Stimulated activated CD4-positive, alpha-beta T cell treated with anti-CD3 and anti-CD28 coated beads, TNF-alpha, amount 100 ng/mL, for 4 hours (primary cell): ENCODE results near the gene FAF1.

Experiments
- DNase-seq, 3 experiments: peaks; one replicate each; pipeline ENCODE4 v3.0.0-alpha.2; 2020; ENCODE audit warnings: low read depth in 3 of 3

The FAF1 gene

DNA sequence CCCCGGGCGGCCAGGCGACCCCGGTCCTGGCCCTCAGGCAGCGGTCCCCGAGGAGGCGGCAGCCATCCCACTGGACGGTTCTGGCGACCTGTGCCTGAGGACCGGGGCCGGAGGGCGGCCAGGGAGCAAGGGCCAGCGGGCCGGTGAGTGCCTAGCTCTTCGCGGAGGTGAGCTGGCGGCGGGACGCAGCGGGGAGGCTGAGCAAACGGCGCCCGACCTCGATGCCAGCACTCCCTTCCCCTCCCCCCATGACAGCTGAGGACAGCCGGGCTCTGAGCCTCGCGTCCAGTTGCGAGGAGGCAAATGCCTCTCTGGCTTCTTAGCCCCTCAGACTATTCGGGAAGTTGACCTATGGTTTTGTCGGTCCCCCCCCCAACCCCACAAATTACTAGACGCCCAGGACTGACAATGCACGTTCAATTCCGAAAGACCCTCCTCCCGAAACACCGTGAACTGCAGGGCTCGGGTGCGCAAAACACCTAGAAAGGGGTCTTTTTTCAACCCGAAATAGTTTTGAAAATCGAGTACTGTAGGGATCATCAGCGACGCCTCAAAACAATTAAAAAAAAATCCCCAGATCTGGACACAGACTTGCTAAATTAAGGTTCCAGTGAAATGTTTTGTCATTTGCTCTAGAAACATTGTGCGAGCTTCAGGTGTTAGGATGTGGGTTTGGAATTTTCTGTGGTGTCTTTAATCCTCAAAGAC lies 18.2 kb upstream of the FAF1 start:
- DNase-seq, result peak in 1 of 3 experiments; percentile 14

- peak in 1 of 3 experiments; percentile 12 for DNase-seq
These were observed 17.6 kb upstream of the FAF1 start for GRCh38 chr1:50977575-50978143.

GRCh38 chr1:50976890-50977574 lies 17.0 kb upstream of the FAF1 start:
- peak in 1 of 3 experiments; percentile 4 for DNase-seq

DNA sequence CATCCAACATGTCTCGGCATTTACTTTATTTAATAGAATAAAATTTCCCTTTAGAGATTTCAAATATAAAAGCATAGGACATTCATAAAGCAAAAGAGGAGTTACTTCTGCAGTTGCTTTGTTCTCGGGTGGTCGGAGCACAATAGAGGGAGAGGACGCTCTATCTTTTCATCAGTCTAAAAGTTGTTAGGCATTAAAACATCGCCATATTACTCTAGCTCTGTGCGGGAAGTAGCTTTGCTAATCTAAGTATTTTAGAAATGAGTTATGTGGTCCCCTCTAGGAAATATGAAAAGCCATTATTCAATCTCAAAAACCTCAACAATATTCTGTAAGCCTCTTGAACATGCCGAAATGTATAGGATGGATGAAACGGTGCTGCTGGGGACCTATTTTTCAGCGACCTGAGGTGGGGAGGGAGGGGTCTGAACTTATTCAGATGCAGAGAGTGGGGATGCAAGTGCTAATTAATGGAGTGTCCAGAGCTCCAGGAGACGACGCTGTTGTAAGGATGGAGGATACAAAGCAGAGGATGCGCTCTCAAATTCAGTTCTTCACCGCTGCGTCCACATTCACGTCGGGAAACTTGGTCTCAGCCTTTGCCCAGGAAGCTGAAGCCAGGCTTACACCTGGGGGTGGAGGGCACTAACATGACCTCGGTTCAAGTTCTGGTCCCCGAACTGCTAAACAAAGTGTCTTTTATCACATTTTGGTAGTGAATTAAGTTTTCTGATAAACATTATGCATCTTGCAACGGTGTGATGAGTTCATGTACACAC lies 16.2 kb upstream of the FAF1 start:
- DNase-seq, result no peak

- no peak for DNase-seq
These were observed 15.4 kb upstream of the FAF1 start for GRCh38 chr1:50975436-50975835.

DNA sequence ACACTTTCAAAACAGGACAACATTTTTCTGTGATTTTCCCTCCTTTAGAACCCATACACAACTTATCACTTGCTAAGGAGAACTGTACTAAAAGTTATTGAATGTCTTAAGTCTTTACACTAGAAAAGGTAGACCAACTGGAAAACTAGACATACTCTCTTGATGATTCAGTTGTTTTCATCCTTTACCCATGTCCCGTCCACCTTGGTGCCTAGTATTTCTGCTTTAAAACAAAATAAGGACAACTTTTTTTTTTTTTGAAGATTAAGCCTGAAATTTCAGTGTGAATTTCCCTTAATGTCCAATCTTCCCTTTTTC lies 14.5 kb upstream of the FAF1 start:
- DNase-seq, result no peak

DNA sequence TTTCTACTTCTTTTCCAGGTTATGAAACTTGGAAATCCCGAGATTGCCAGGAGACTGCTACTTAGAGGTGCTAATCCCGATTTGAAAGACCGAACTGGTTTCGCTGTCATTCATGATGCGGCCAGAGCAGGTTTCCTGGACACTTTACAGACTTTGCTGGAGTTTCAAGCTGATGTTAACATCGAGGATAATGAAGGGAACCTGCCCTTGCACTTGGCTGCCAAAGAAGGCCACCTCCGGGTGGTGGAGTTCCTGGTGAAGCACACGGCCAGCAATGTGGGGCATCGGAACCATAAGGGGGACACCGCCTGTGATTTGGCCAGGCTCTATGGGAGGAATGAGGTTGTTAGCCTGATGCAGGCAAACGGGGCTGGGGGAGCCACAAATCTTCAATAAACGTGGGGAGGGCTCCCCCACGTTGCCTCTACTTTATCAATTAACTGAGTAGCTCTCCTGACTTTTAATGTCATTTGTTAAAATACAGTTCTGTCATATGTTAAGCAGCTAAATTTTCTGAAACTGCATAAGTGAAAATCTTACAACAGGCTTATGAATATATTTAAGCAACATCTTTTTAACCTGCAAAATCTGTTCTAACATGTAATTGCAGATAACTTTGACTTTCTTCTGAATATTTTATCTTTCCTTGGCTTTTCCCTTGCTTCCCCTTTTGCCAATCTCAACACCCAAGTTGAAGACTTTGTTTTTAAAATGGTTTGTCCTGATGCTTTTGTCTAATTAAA lies 14.0 kb upstream of the FAF1 start:
- no peak for DNase-seq

DNA sequence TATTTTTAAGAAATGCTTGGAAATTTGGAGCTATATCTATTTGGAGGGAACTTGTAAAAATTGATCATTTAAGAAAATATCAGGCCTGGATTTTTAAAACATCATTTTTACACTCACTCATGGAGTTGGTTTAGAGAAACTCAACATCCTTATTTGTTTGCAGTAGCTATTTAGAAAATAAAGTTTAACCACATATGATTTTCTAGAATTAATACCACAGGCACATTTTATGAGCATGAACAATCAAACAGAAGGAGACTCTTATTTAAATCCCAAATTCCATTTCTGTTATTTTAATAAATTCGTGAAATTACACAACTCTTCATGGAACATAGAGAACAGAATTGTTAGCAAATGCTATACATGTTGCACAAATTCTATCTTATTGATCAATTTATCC lies 13.2 kb upstream of the FAF1 start:
- no peak for DNase-seq

DNA sequence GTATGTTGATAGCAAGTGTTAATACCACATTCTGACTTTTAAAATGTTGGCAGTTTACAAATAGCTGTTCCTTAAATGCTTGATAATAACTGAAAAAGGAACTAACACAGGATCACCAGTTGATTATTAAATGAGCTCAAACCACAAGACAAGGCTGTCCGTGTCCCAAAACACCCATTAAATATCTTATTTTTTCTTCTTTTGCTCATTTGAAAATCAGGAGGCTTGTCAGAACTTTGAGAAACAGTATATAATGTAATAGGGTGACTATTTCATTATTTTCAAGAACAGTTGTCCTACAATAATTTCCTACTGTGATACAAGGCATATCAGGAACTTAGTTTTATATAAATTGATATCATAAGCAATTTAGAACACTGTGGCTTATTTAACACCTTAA lies 12.7 kb upstream of the FAF1 start:
- no peak for DNase-seq

- DNase-seq, result no peak
These were observed 11.8 kb upstream of the FAF1 start for GRCh38 chr1:50971748-50972305.

DNA sequence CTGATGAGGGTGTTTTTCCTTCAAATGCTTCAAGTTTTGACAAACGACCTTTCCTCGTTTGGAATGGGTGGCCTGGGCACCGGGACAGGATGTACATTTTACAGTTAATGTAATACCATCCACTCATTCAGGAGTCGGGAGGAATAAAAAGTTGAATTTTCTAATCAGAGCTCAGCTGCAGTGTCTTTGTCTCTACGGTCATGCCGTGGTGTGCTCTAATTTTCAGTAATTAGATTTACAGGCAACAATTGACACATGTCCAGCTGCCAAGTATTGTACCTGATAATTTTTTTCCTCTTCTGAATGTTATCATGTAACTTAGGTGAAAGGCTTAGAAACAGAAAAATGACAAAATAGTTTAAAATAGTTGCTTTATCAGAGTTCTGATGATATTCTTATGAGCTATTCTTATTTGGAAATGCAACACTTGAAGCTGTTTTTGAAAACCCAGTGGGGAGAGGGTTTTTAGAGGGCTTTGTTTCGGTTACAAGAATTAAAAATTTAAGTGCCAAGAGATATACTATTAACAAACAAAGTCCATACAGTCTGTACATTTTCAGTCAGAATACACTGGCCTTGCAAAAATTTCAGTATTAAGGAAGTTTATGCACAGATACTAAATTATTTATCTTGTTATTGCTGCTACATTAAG lies 11.0 kb upstream of the FAF1 start:
- DNase-seq, result no peak

GRCh38 chr1:50970509-50970887 lies 10.4 kb upstream of the FAF1 start:
- no peak for DNase-seq

GRCh38 chr1:50969611-50970508 lies 9.8 kb upstream of the FAF1 start, which contains the start of gene CDKN2C:
Gene CDKN2C (plus strand): TSS chr1:50970245. CDS start chr1:50970369, 124 bp downstream.
- DNase-seq, result peak in 2 of 3 experiments; percentile 19 to 26

- DNase-seq, result peak in 2 of 3 experiments; percentile 16 to 20
These were observed 8.9 kb upstream of the FAF1 start for GRCh38 chr1:50968821-50969610.

DNA sequence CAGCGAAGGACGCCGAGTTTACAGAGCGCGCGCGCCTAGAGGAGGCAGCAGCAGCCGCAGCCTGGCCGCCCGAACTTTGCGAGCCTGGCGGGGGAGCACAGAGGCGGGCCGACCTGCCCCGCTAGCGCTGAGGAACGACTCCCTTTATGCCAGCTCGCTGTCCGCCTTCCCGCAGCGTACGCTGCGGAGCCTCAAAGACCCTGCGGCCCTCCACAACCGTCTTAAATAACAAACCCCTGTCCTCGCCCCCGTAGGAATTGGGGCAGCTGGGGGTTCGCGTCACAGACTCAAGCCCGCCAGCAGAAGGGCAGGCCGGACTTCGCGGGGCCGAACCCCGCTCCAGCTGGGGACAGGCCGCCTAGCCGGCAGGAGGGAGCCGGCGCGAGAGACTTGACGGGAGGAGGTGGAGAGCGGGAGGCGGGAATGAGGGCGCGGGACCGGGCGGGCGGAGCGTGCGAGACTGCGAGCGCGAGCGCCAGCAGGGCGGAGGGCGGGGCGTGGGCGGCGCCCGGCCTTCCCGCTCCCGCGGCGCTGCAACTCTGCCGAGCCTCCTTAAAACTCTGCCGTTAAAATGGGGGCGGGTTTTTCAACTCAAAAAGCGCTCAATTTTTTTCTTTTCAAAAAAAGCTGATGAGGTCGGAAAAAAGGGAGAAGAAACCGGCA lies 8.2 kb upstream of the FAF1 start:
- peak; percentile 64 to 69 (median 68) for DNase-seq

DNA sequence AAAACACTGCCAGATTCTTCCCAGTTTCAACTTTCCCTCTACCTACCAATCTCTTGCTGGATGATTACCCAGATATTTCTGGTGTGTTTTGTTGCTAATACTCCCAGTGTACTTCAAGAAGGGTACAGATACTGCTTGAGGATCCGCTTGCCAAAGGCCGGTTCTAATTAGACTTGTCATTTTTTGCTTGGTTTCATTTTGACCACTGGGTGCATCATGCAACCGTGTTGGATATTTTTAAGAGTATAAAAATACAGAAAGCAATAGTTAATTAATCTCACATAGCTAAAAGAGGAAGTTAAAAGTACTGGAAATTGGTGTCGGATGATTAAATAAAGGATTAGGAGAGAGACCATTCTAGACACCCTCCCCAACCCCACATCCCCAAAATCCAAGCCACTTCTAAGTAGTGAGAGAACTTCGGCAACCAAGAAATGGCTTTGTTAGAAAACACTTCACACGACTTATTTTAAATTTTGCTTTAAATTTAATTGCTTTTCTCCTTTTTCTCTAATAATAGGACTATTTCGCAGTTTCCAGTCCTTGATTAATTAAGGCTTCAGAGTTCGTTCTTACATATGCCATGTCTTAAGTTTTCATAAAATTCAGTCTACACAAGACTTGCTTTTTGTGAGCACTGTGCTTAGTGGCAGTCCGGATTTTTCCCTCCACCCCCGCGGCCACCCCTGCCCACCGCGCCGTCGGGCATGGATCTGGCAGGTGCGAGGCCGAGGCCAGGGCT lies 7.5 kb upstream of the FAF1 start:
- DNase-seq, result no peak

GRCh38 chr1:50966991-50967390 lies 6.9 kb upstream of the FAF1 start:
- no peak for DNase-seq

DNA sequence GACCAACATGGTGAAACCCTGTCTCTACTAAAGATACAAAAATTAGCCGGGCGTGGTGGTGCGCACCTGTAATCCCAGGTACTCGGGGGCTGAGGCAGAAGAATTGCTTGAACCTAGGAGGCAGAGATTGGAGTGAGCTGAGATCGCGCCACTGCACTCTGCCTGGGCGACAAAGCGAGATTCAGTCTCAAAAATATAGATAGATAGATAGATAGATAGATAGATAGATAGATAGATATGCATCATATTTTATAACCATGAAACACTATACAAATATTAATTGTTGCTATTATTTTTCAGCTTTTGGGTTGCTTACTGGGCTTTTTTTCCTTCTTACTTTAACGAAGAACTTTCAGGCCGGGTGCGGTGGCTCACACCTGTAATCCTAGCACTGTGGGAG lies 4.8 kb upstream of the FAF1 start:
- DNase-seq, result no peak
